IMR-90 (cell line): ENCODE data around the gene CYP11A1. TPM values are rescaled to one million over a fixed set of nuclear protein-coding genes. Genes with fewer than 3 reads are reported as not detected.

Experiments
- ATAC-seq: fragments of 200-7000 bp; cut with Tn5 transposase; 2 replicates; pipeline ENCODE4 v1.9.1; 2020; ENCODE audit warnings: low read depth, mild to moderate bottlenecking, moderate library complexity
- BruUV-seq: library from RNA; stranded (reverse); fragments of 400-500 nt; replicated peaks from 2 replicates; lab custom pipeline; 2021; lab: Mats Ljungman, UMichigan
- CTCF ChIA-PET: fragments of 300-600 bp; formaldehyde crosslinking; extraction: SDS; loops from one replicate; lab custom pipeline; 2021; ENCODE audit warnings: antibody characterized with exemption; lab: Yijun Ruan, JAX
- POLR2A ChIA-PET: fragments of 300-600 bp; sonication (Branson Sonifier 250); formaldehyde crosslinking; loops from one replicate; lab custom pipeline; 2022; ENCODE audit warnings: antibody characterized with exemption; ENCODE audit not compliant: unreplicated experiment; lab: Charles Lee
- DNase-seq: peaks from one replicate; pipeline ENCODE4 v3.0.0; 2013
- H2AFZ ChIP-seq: replicated peaks from 2 replicates; pipeline ENCODE3; 2013; ENCODE audit warnings: low read length, mild to moderate bottlenecking; ENCODE audit not compliant: poor library complexity
- H2AK5ac ChIP-seq: 2 replicates; pipeline ENCODE4 v1.6.1; 2013; ENCODE audit warnings: low read depth, low read length, inconsistent platforms
- H2AK9ac ChIP-seq: replicated peaks from 2 replicates; pipeline ENCODE3; 2013; ENCODE audit warnings: mild to moderate bottlenecking, low read depth, low read length, moderate library complexity; ENCODE audit not compliant: poor library complexity
- H2BK120ac ChIP-seq: 2 replicates; pipeline ENCODE4 v1.6.1; 2013; ENCODE audit warnings: low read depth, low read length, inconsistent platforms
- H2BK15ac ChIP-seq: 3 replicates; pipeline ENCODE4 v1.6.1; 2013; ENCODE audit warnings: low read depth, low read length, inconsistent platforms
- H2BK20ac ChIP-seq: 2 replicates; pipeline ENCODE4 v1.6.1; 2013; ENCODE audit warnings: low read depth, mild to moderate bottlenecking, inconsistent platforms, low read length, moderate library complexity
- H2BK5ac ChIP-seq: 2 replicates; pipeline ENCODE4 v1.6.1; 2013; ENCODE audit warnings: mild to moderate bottlenecking, low read depth, low read length, inconsistent platforms; ENCODE audit not compliant: poor library complexity, severe bottlenecking
- H3K14ac ChIP-seq: replicated peaks from 2 replicates; pipeline ENCODE4 v1.6.1; 2013; ENCODE audit warnings: low read depth, low read length, inconsistent platforms
- H3K18ac ChIP-seq: 2 replicates; pipeline ENCODE4 v1.6.1; 2013; ENCODE audit warnings: low read depth, low read length, control low read depth
- H3K23ac ChIP-seq: 2 replicates; pipeline ENCODE4 v1.6.1; 2013; ENCODE audit warnings: low read depth, low read length, inconsistent platforms
- H3K27ac ChIP-seq: 2 replicates; pipeline ENCODE4 v1.5.1; 2013; ENCODE audit warnings: mild to moderate bottlenecking, control low read depth, low read length; ENCODE audit not compliant: insufficient read depth
- H3K27me3 ChIP-seq: 2 replicates; pipeline ENCODE4 v1.6.1; 2013; ENCODE audit warnings: low read length; ENCODE audit not compliant: control insufficient read depth, insufficient read depth
- H3K36me3 ChIP-seq: 2 replicates; pipeline ENCODE4 v1.6.1; 2013; ENCODE audit warnings: low read length, mixed read lengths; ENCODE audit not compliant: control insufficient read depth, insufficient read depth
- H3K4ac ChIP-seq: 2 replicates; pipeline ENCODE4 v1.6.1; 2013; ENCODE audit warnings: low read depth, low read length, inconsistent platforms
- H3K4me1 ChIP-seq: 2 replicates; pipeline ENCODE4 v1.6.1; 2013; ENCODE audit warnings: low read length, mixed read lengths; ENCODE audit not compliant: control insufficient read depth, insufficient read depth
- H3K4me2 ChIP-seq: 2 replicates; pipeline ENCODE4 v1.6.1; 2013; ENCODE audit warnings: low read depth, mild to moderate bottlenecking, control low read depth, low read length, moderate library complexity
- H3K4me3 ChIP-seq: 2 replicates; pipeline ENCODE4 v1.5.1; 2013; ENCODE audit warnings: low read depth, mild to moderate bottlenecking, control low read depth, low read length, moderate library complexity; ENCODE audit not compliant: insufficient read depth
- H3K56ac ChIP-seq: 2 replicates; pipeline ENCODE4 v1.6.1; 2013; ENCODE audit warnings: low read length, inconsistent platforms; ENCODE audit not compliant: insufficient read depth; ENCODE audit errors: extremely low read depth
- H3K79me1 ChIP-seq, 2 experiments: 2 replicates each; pipeline ENCODE4 v1.6.1; 2013; ENCODE audit warnings: low read length in 2 of 2, inconsistent platforms in 1 of 2, low read depth in 1 of 2
- H3K9ac ChIP-seq: 2 replicates; pipeline ENCODE4 v1.6.1; 2013; ENCODE audit warnings: low read depth, low read length, control low read depth
- H3K9me1 ChIP-seq: 2 replicates; pipeline ENCODE4 v1.6.1; 2013; ENCODE audit warnings: low read length, inconsistent platforms; ENCODE audit not compliant: insufficient read depth
- H3K9me3 ChIP-seq: 2 replicates; pipeline ENCODE4 v1.6.1; 2013; ENCODE audit warnings: low read length; ENCODE audit not compliant: control insufficient read depth, insufficient read depth
- H4K20me1 ChIP-seq: 2 replicates; pipeline ENCODE4 v1.6.1; 2013; ENCODE audit warnings: low read length, inconsistent platforms; ENCODE audit not compliant: insufficient read depth
- H4K5ac ChIP-seq: 2 replicates; pipeline ENCODE4 v1.6.1; 2013; ENCODE audit warnings: mild to moderate bottlenecking, low read depth, low read length, control low read depth
- H4K8ac ChIP-seq, 2 experiments: 2 replicates each; pipeline ENCODE4 v1.6.1; 2013; ENCODE audit warnings: low read depth in 2 of 2, low read length in 2 of 2, control low read depth in 1 of 2, inconsistent platforms in 1 of 2
- H4K91ac ChIP-seq: 2 replicates; pipeline ENCODE4 v1.6.1; 2013; ENCODE audit warnings: low read depth, low read length, inconsistent platforms; ENCODE audit not compliant: insufficient read depth
- CHD1 ChIP-seq: IDR thresholded peaks from 2 replicates; pipeline ENCODE4 v1.6.1; 2012; ENCODE audit warnings: low read depth, low read length, improper control_type of control experiment
- CTCF ChIP-seq: conservative IDR thresholded peaks from 2 replicates; pipeline ENCODE4 v1.5.1; 2012; ENCODE audit warnings: mild to moderate bottlenecking, low read depth, low read length, improper control_type of control experiment
- FOS ChIP-seq: fragments of 150-350 bp; IDR thresholded peaks from 2 replicates; pipeline ENCODE4 v1.6.1; 2016; ENCODE audit warnings: low read depth, low read length
- MAZ ChIP-seq: IDR thresholded peaks from 2 replicates; pipeline ENCODE4 v1.6.1; 2012; ENCODE audit warnings: low read depth, mild to moderate bottlenecking, low read length, improper control_type of control experiment, moderate library complexity, borderline replicate concordance
- RCOR1 ChIP-seq: IDR thresholded peaks from 2 replicates; pipeline ENCODE4 v1.6.1; 2012; ENCODE audit warnings: mild to moderate bottlenecking, low read length, improper control_type of control experiment; ENCODE audit not compliant: insufficient replicate concordance
- RFX5 ChIP-seq: IDR thresholded peaks from 2 replicates; pipeline ENCODE4 v1.8.0; 2012; ENCODE audit warnings: low read depth, mild to moderate bottlenecking, low read length, moderate library complexity
- USF2 ChIP-seq: fragments of 150-350 bp; IDR thresholded peaks from 2 replicates; pipeline ENCODE4 v1.6.1; 2017; ENCODE audit warnings: mild to moderate bottlenecking, antibody characterized with exemption, low read length, low read depth
- WGBS, 2 experiments: methylation state at CpG; one replicate each; pipeline versions ENCODE4 v1.1.5 to v1.1.7; 2013; ENCODE audit warnings: missing lambda C conversion rate in 2 of 2; ENCODE audit not compliant: insufficient read length in 1 of 2; ENCODE audit errors: extremely low coverage in 2 of 2; 5-methylcytosine and 5-hydroxymethylcytosine counted together
- dilution Hi-C: fragments of 300-500 bp; cut with HindIII; formaldehyde crosslinking; loops from one replicate; pipeline ENCODE4 v1.14.3; 2018; ENCODE audit warnings: low sequenced_read_pairs; ENCODE audit not compliant: unreplicated experiment
- in situ Hi-C: fragments of 300-500 bp; cut with MboI; formaldehyde crosslinking; loops from 3 replicates; pipeline ENCODE4 v1.14.3; 2019; ENCODE audit warnings: low sequenced_read_pairs, inconsistent platforms, mixed read lengths
- intact Hi-C: fragments of 100-400 bp; cut with micrococcal nuclease; formaldehyde crosslinking; loops from 2 replicates; pipeline ENCODE4 v1.10.0; 2022
- polyA plus RNA-seq, 3 experiments: library from polyadenylated mRNA; depleted of rRNA; stranded (reverse); fragments of >200 nt; gene quantifications; 2 replicates each; pipeline ENCODE4 v1.2.3, GENCODE V29; 2012; ENCODE audit warnings: low replicate concordance in 1 of 3
- total RNA-seq: library from RNA; depleted of rRNA; stranded (reverse); fragments of >200 nt; gene quantifications from 2 replicates; pipeline ENCODE4 v1.2.3, GENCODE V29; 2012

The CYP11A1 gene
- total and polyA plus RNA-seq, 2 of the 4 experiments (the other 2 are of a cell fraction): 0.18 to 0.50 TPM

- WGBS, 2 experiments: 100% methylated on average over 3 of the region's 8 CpGs; no CpG with 5 or more reads in 1 of the 2 experiments
- Histone ChIP-seq H2BK15ac (no peak overlapping the region), H2AFZ (peak overlapping the region; percentile 47), H3K18ac (no peak overlapping the region), H2BK20ac (no peak overlapping the region; the same call in 1 of the 2 replicates), H3K9me3 (no peaks in the 10 kb centered on the region), H2BK120ac (peak overlapping the region; percentile 33; the same call in 1 of the 2 replicates), H3K23ac (no peak overlapping the region), H2BK5ac (no peak overlapping the region), H3K27me3 (no peaks in the 10 kb centered on the region), H2AK5ac (peak overlapping the region; percentile 70), H3K4me1 (peaks cover 4% of the 10 kb centered on the region; the same call in 1 of the 2 replicates), H3K27ac (no peak overlapping the region), H3K79me1 (peaks cover 0 to 5% of the 10 kb centered on the region in 2 experiments; a peak in 1 of 4 replicates), H3K4me2 (no peak overlapping the region), H3K56ac (no peak overlapping the region), H4K20me1 (no peaks in the 10 kb centered on the region), H4K91ac (peak overlapping the region; percentile 35; the same call in 1 of the 2 replicates), H4K8ac (peak overlapping the region in 1 of 2 experiments; percentile 34; a peak in 1 of 4 replicates), H3K4ac (peak overlapping the region; percentile 40; the same call in 1 of the 2 replicates), H3K14ac (no peak overlapping the region; the same call in 1 of the 2 replicates), H2AK9ac (no peak overlapping the region), H4K5ac (no peak overlapping the region), H3K9me1 (peaks cover 8% of the 10 kb centered on the region; the same call in 1 of the 2 replicates), H3K9ac (no peak overlapping the region), H3K4me3 (no peak overlapping the region), H3K36me3 (no peaks in the 10 kb centered on the region)
- no peak for ATAC-seq
- intact Hi-C loops (loop anchor here (5.0 kb wide), 1 partner anchor 162 kb away; no protein-coding TSS in a partner anchor), in situ Hi-C loops (loop anchor here (5.0 kb wide), 1 partner anchor 52 kb away; no protein-coding TSS in a partner anchor), dilution Hi-C loops (no loop called here)
- ChIA-PET CTCF (interaction anchor here (0.5 to 5.3 kb wide), 3 partner anchors 53 to 375 kb away, joined by 5 to 31 read pairs (median 6); no protein-coding TSS in a partner anchor), POLR2A (no interaction called here)
- TF ChIP-seq MAZ: no peak
- no peak for TF ChIP-seq USF2
- no peak for TF ChIP-seq FOS
- no peak for TF ChIP-seq RCOR1
- no peak for TF ChIP-seq CTCF
- no peak for TF ChIP-seq RFX5
- TF ChIP-seq CHD1: no peak
- DNase-seq: no peak
- BruUV-seq: no TSS peak
These were observed 17.6 kb upstream of the CYP11A1 start for GRCh38 chr15:74384881-74385643.
